GM23338 (cell line): ENCODE data around the gene CEACAM16. TPM values are rescaled to one million over a fixed set of nuclear protein-coding genes. Genes with fewer than 3 reads are reported as not detected.

Source experiments
- ATAC-seq: fragments of 200-7000 bp; cut with Tn5 transposase; 3 replicates; pipeline ENCODE4 v1.9.1; 2020
- DNase-seq: peaks from one replicate; pipeline ENCODE4 v3.0.0-alpha.2; 2015; ENCODE audit warnings: low spot score
- H2AFZ ChIP-seq: fragments of 200-600 bp; sonication (generic); 2 replicates; pipeline ENCODE4 v1.8.0; 2016; ENCODE audit warnings: antibody characterized with exemption, mild to moderate bottlenecking, moderate library complexity
- H3F3A ChIP-seq: fragments of 200-600 bp; sonication (generic); replicated peaks from 2 replicates; pipeline ENCODE4 v1.8.0; 2017; ENCODE audit warnings: antibody characterized with exemption, mixed run types, low read depth
- H3K27ac ChIP-seq: fragments of 200-600 bp; sonication (generic); 2 replicates; pipeline ENCODE4 v1.6.1; 2016; ENCODE audit warnings: low read depth
- H3K27me3 ChIP-seq: fragments of 200-600 bp; sonication (generic); 2 replicates; pipeline ENCODE4 v1.8.0; 2016; ENCODE audit warnings: mild to moderate bottlenecking, mixed run types, moderate library complexity; ENCODE audit not compliant: insufficient read depth
- H3K36me3 ChIP-seq: fragments of 200-600 bp; sonication (generic); 2 replicates; pipeline ENCODE4 v1.8.0; 2016; ENCODE audit warnings: mild to moderate bottlenecking; ENCODE audit not compliant: insufficient read depth
- H3K4me1 ChIP-seq: fragments of 200-600 bp; sonication (generic); 2 replicates; pipeline ENCODE4 v1.8.0; 2016; ENCODE audit warnings: mild to moderate bottlenecking, moderate library complexity; ENCODE audit not compliant: insufficient read depth
- H3K4me2 ChIP-seq: fragments of 200-600 bp; sonication (generic); 2 replicates; pipeline ENCODE4 v1.7.1; 2017; ENCODE audit warnings: mixed run types
- H3K4me3 ChIP-seq: fragments of 200-600 bp; sonication (generic); 2 replicates; pipeline ENCODE4 v1.6.1; 2016; ENCODE audit warnings: mixed run types
- H3K79me2 ChIP-seq: fragments of 200-600 bp; sonication (generic); replicated peaks from 2 replicates; pipeline ENCODE4 v1.8.0; 2017; ENCODE audit warnings: mild to moderate bottlenecking; ENCODE audit not compliant: insufficient read depth
- H3K9me2 ChIP-seq: fragments of 200-600 bp; sonication (generic); 2 replicates; pipeline ENCODE4 v1.8.0; 2017; ENCODE audit not compliant: insufficient read depth
- H4K20me1 ChIP-seq: fragments of 200-600 bp; sonication (generic); replicated peaks from 2 replicates; pipeline ENCODE4 v1.8.0; 2017; ENCODE audit warnings: mild to moderate bottlenecking; ENCODE audit not compliant: insufficient read depth
- H3K27ac Mint-ChIP-seq: 2 replicates; pipeline ENCODE4 v1.8.0; 2020; ENCODE audit warnings: inconsistent platforms, mild to moderate bottlenecking, moderate library complexity, mixed read lengths
- H3K27me3 Mint-ChIP-seq: 3 replicates; pipeline ENCODE4 v1.8.0; 2022; ENCODE audit warnings: low read depth, mild to moderate bottlenecking, moderate library complexity, mixed read lengths, inconsistent platforms; ENCODE audit not compliant: insufficient read depth, poor library complexity
- H3K36me3 Mint-ChIP-seq: 3 replicates; pipeline ENCODE4 v1.8.0; 2021; ENCODE audit warnings: low read depth, mild to moderate bottlenecking, inconsistent platforms, moderate library complexity, mixed read lengths
- H3K4me1 Mint-ChIP-seq: 3 replicates; pipeline ENCODE4 v1.8.0; 2020; ENCODE audit warnings: mild to moderate bottlenecking, inconsistent platforms, mixed read lengths
- H3K4me3 Mint-ChIP-seq: 3 replicates; pipeline ENCODE4 v1.8.0; 2021; ENCODE audit warnings: moderate library complexity, mild to moderate bottlenecking, inconsistent platforms, mixed read lengths
- H3K9me3 Mint-ChIP-seq: 3 replicates; pipeline ENCODE4 v1.8.0; 2020; ENCODE audit warnings: moderate library complexity, mild to moderate bottlenecking, inconsistent platforms, mixed read lengths
- CTCF ChIP-seq, 2 experiments: fragments of 200-600 bp in 1 of 2; sonication (generic) in 1 of 2; conservative IDR thresholded peaks; 2 replicates each; pipeline versions ENCODE4 v1.5.1 to v1.6.1; 2016 to 2017; ENCODE audit warnings: antibody characterized with exemption in 2 of 2, low read depth in 2 of 2, mild to moderate bottlenecking in 2 of 2, moderate library complexity in 1 of 2
- EZH2 ChIP-seq: fragments of 200-600 bp; sonication (generic); IDR thresholded peaks from one replicate; pipeline ENCODE4 v1.8.0; 2017; ENCODE audit warnings: antibody characterized with exemption, mild to moderate bottlenecking, low read depth; ENCODE audit not compliant: unreplicated experiment
- EZH2phosphoT487 ChIP-seq: fragments of 200-600 bp; sonication (generic); IDR thresholded peaks from one replicate; pipeline ENCODE4 v1.8.1; 2018; ENCODE audit warnings: antibody characterized with exemption; ENCODE audit not compliant: unreplicated experiment
- NANOG ChIP-seq: IDR thresholded peaks from 2 replicates; pipeline ENCODE4 v1.6.1; 2016; ENCODE audit warnings: antibody characterized with exemption, borderline replicate concordance
- POLR2AphosphoS5 ChIP-seq: IDR thresholded peaks from 2 replicates; pipeline ENCODE4 v1.6.1; 2016; ENCODE audit warnings: antibody characterized with exemption, low read depth
- REST ChIP-seq: IDR thresholded peaks from one replicate; pipeline ENCODE4 v1.6.1; 2018; ENCODE audit warnings: antibody characterized with exemption; ENCODE audit not compliant: unreplicated experiment
- STAT1 ChIP-seq: IDR thresholded peaks from one replicate; pipeline ENCODE4 v1.6.1; 2016; ENCODE audit warnings: antibody characterized with exemption; ENCODE audit not compliant: unreplicated experiment
- ZNF462 ChIP-seq: fragments of 250-450 bp; sonication (Bioruptor Pico); IDR thresholded peaks from 2 replicates; pipeline ENCODE4 v1.5.0; 2020; ENCODE audit warnings: mild to moderate bottlenecking, moderate library complexity
- polyA plus RNA-seq: library from polyadenylated mRNA; unstranded; fragments of >200 nt; fragmentation: Nextera tagmentation; extraction: Ambion mirVana; gene quantifications from 2 replicates; pipeline ENCODE4 v1.2.1, GENCODE V29; 2016
- total RNA-seq: library from RNA; depleted of rRNA; stranded (reverse); fragments of >200 nt; shearing (Covaris generic); gene quantifications from 2 replicates; pipeline ENCODE4 v1.2.3, GENCODE V29; 2014

The CEACAM16 gene
- total and polyA plus RNA-seq, 2 experiments from 2014 or later = not detected

GRCh38 chr19:44741841-44742329 lies 42.9 kb downstream of the CEACAM16 start (continued):
- no peak for TF ChIP-seq REST
- no peak for TF ChIP-seq NANOG
- TF ChIP-seq EZH2phosphoT487 = no peak
- no peak for TF ChIP-seq EZH2
- no peak for TF ChIP-seq STAT1

GRCh38 chr19:44742330-44743061 lies 43.5 kb downstream of the CEACAM16 start:
- Mint-ChIP-seq H3K27me3 (peaks cover 23% of the 10 kb centered on the region), H3K9me3 (no peaks in the 10 kb centered on the region), H3K4me3 (no peak overlapping the region), H3K27ac (no peak overlapping the region), H3K36me3 (no peaks in the 10 kb centered on the region), H3K4me1 (peaks cover 16% of the 10 kb centered on the region)
- peaks cover 27% of the 10 kb centered on the region for H3K27me3 ChIP-seq
- no peaks in the 10 kb centered on the region for H3F3A ChIP-seq
- H3K4me2 ChIP-seq = peak overlapping the region; percentile 55; the same call in 1 of the 2 replicates
- no peaks in the 10 kb centered on the region for H3K79me2 ChIP-seq
- H3K36me3 ChIP-seq = no peaks in the 10 kb centered on the region
- ATAC-seq (no peak), DNase-seq (no peak)
- no peak overlapping the region for H3K4me3 ChIP-seq
- H2AFZ ChIP-seq = peak overlapping the region; percentile 90; the same call in 1 of the 2 replicates
- no peaks in the 10 kb centered on the region for H3K9me2 ChIP-seq
- H3K4me1 ChIP-seq = no peaks in the 10 kb centered on the region; the same call in 1 of the 2 replicates
- no peaks in the 10 kb centered on the region for H4K20me1 ChIP-seq
- no peak overlapping the region for H3K27ac ChIP-seq
- TF ChIP-seq CTCF (conservative IDR thresholded peaks at IDR 0.05; ENCODE audit: low read depth in 2 of 2) = no peak
- no peak for TF ChIP-seq REST
- TF ChIP-seq EZH2 = no peak
- no peak for TF ChIP-seq POLR2AphosphoS5
- TF ChIP-seq ZNF462 = no peak
